NCI-H524 (cell line): ENCODE results near the gene PRCC.

Source experiments
- DNase-seq, 2 experiments: peaks; one replicate each; lab custom pipeline; 2025; lab: John Stamatoyannopoulos, UW

PRCC gene

DNA sequence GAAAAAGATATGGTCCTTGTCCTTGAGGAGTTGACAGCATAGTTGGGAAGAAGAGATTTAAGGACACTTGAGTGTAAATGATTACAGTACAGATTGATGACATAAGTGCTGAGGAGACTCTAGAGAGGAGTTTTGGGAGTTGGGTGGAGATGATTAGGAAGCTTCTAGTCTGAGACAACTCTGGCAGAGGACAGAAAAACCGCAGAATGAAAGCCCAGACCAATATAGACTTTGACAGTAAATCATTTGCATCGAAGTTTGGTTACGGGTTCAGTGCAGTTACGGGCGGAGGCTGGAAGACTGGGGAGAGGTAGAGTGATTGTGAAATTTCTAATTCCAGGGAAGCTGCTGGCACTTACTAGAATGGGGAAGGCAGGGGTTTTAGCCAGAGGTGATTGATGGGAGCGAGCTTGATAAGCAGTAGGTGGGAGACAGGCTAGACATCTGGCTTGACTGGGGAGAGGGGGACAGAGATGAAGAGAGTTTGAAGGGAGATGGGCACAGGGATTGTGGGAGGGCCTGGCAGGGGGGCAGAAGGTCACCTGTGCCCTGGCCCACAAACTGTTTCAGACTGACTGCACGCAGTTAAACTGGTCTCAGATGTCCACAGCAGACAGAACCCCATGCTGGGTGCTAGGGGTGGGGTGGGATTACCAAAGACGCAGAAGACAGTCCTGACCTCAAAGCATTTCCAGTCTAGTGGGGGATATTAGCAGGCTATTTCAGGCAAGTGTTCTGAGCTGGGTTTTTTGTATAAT is 29.2 kb downstream of the PRCC start:
- no peak for DNase-seq

DNA sequence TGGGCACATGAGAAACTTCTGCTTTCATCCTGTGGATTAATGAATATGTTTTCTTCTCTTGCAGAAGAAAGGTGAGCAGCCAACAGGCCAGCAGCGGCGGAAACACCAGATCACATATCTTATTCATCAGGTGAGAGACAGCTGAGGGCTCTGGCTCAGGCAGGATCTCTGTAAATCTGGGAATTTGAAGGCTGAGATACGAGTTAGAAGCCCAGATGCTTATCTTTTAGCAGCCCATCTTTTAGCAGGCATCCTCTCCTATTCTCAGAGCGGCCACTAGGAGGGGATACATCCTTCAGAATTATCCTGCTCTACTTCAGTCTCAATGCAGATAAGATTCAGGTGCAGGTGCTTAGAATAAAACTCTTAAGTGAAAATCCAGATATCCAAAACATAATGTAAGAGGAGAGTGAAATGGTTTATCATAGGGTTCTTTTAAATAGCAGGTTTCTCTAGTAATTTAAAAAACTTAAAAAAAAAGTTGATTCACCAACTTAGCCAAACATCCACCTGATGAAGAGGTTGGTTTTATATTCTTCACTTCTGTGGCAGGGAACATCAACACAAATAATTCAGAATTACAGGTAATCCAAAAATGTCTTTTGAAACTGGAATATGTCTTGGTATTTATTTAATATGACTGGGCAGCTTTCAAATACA is 30.0 kb downstream of the PRCC start:
- peak; percentile 16 to 69 for DNase-seq

DNA sequence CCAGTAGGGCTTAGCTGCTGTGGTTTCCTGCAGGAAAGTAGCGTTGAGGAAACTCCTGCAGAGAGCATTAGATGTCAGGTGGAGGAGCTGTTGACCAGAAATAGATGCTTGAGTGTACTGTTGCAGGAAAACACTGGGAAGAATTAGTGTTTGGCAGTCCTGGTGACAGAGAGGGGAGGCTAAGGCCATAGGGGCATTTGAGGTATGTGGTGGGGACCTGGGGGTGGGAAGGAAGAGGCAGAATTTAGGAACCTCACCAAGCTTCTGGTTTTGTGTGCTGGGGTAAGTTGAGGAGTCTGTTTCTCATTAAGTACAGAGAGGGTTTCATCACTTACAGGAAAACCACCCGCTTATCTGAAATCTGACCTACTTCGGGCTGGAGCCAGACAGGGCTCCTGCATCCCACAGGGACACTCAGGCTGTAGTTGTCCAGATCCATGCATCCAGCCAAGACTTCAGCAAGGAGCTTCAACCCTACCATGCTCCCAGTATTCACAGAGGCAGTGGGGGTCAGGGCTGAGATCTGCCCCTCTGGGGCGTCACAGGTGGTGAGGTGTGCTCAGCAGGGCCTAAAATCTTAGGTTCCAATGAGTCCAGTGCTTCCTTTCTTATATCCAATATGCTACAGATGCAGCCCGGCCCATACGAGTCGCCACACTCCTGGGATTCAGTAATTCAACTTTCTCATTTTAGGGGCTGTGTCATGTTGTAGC is 34.2 kb downstream of the PRCC start:
- DNase-seq: peak; percentile 24 to 50

GRCh38 chr1:156802421-156802935 is 35.1 kb downstream of the PRCC start:
- DNase-seq: no peak

DNA sequence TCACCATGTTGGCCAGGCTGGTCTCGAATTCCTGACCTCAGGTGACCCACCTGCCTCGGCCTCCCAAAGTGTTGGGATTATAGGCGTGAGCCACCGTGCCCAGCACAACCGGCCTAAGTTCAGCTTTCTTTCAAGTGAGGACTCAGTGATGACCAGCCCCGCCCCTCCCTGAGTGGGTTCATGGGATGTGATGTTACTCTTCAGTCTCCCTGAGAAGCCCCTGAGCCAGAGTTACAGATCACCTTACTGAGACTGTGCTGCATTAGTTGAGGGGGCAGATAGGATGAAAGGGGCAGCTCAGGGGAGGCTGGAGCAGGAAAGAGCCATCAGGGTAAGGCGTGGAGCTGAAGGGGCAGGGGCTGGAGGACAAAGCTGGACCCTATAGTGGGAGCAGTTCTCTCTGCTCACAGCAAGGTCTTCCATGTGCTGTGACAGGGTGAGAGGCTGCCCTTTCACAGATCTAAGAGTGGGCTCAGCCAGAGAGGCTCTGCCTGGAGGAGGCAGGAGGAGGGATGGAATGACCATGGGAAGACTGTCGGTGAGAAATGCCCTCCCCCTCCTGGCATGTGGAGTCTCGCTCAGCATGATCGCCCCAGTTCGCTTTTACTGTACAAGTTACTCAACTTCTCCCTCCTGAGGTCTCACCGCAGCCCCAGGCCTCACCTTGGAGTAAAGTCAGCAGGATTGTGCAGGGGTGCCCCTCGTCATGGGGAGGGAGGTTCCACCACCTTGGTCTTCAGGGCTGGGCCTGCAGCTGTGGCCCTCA is 35.9 kb downstream of the PRCC start:
- no peak for DNase-seq

- DNase-seq: peak in 1 of 2 experiments; percentile 38
Measured at GRCh38 chr1:156804026-156804425, 36.7 kb downstream of the PRCC start.

DNA sequence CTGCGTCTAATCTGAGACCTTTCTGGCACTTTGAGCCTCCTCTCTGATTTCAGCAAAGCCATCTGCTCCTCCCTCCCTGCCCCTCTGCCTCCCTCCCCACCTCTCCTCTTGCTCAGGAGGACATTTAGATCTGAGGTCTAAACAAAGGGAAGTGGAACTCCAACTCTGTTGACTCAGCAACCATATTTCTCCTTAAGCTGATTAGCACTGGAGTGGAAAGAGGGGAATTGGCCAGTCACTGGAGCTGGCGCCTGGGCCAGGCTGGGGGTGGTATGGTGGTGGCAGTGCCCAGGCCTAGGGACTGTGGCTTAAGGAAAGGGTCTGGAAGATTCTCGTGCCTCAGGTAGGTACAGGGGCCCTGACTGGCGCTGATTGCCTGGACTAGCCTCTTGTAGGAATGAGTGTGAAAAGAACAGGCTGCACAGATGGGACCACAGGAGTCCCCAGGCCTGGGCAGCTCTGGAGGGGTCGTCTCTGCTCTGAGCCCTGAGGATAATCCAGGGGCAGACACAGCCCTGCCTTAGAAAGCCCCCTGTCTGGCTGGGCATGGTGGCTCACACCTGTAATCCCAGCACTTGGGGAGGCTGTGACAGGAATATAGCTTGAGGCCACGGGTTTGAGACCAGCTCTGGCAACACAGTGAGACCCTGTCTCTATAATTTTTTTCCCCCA is 37.4 kb downstream of the PRCC start:
- DNase-seq: peak; percentile 90 to 95

GRCh38 chr1:156805766-156806511 is 38.6 kb downstream of the PRCC start:
- DNase-seq: peak; percentile 58 to 90

GRCh38 chr1:156806512-156807440 is 39.4 kb downstream of the PRCC start:
- no peak for DNase-seq

- DNase-seq: no peak
Measured at GRCh38 chr1:156807627-156808026, 40.3 kb downstream of the PRCC start.

DNA sequence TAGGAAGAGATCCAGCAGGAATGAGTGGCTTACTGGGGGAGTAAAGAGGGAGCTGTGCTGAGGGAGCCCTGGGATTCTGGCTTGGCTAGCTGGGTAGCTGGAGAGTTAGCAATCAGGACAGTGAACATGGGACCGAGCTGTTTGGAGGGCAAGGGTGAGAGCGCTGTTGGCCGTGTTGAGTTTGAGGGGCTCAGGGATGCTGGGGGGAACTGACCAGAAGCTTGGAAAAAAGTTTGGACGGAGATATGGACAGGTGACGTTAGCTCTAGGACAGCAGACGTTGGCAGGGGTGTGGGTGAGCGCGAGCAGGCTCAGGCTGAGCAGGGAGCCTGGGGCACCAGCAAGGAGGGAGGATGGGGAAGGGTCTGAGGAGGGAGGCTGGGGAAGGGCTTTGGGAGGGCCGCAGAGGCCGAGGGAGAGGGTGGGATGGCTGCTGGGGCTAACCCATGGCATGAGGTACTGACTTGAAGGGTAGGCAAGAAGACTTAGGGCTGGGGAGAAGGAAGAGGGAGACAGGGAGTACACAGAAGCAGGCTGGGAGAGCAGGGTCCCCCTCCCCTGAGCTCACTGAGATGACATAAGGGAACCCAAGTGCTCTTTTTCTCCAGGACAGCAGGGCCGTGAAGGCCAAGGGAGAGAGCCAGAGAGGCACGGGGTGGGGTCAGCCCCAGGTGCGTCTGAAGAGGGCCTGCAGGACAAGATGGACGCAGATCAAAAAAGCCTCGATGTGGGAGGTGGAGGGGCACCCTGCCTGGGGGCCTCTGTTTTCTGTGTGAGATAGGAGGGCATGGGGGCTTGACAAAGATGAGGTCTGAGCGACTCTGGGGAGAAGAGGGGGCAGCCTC is 41.1 kb downstream of the PRCC start:
- no peak for DNase-seq

DNA sequence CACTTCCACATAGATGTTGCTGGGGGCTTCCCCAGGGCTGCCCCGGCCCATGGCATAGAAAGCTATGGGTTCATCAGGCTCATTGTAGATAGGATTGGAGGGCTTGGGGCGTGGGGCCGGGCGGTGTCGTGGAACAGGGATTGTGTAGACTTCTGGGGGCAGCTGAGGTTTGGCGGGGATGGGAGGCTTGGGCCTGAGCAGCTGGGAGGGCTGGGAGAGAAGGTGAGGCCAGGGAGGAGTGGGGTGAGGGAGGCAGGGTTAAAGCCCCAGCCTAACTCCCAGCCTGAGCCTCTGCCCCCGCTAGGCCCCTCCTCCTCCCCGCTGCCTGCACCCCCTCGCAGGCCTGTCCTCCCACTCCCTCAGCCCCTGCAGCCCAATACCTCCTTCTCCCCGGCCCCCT is 41.9 kb downstream of the PRCC start:
- no peak for DNase-seq

GRCh38 chr1:156809711-156810366 is 42.5 kb downstream of the PRCC start:
- DNase-seq: no peak

DNA sequence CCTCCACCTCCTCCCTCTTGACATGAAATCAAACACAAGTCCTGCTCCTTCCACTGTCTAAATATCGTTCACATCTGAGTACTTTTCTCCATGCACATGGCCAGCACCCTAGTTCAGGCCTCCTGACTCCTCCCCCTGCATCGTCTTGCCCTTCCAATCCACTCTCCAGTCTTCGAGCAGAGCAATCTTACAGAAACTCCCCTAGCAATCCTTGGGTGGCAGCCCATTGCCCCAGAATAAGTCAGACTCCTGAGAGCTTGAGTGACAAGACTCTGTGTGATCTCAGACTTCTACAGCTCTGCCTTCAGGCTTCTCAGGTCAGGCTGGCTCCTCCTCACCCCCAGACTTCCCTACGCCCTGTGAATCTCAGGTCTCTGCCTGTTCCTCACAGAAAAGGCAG is 43.8 kb downstream of the PRCC start:
- no peak for DNase-seq

DNA sequence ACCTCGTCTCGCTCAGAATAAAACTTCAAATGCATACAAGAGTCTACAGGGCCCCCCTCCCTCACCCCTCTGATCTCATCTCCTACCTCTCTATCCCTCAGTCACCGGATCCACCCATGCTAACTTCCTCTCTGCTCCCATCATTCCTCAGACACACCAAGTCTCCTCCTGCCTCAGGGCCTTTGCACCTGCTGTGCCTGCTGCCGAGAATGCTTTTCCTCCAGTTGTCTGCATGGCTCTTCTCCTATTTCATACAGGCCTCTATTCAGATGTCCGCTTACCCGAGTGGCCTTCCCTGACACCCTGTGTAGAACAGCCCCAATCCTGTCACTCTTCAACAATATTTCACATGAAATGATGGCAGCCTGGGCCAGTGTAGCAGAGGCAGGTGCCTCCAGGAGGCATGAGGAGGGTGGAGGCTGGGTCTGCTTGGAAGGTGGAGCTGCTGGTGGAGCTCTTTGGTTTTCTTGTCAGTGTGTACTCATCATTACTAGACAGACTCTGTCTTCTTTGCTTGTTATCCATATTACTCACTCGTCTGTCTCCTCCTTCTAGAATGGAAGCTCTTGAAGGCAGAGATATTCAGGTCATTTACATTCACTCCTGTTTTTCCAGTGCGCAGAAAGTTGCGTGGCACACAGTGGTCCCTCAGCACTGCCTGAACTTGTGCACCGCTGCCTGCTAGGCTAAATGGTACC is 45.1 kb downstream of the PRCC start:
- DNase-seq: no peak

- DNase-seq: no peak
Measured at GRCh38 chr1:156813298-156813697, 46.0 kb downstream of the PRCC start.

GRCh38 chr1:156813750-156814570 is 46.6 kb downstream of the PRCC start:
- peak in 1 of 2 experiments; percentile 35 for DNase-seq
